ENCODE measurements around the gene AHSA1.

GRCh38 chr14:77505031-77505430 lies 47.1 kb downstream of the AHSA1 start:
- TF ChIP-seq RBBP5 (conservative IDR thresholded peaks at IDR 0.05) (no peak), USF2 (IDR thresholded peaks at IDR 0.05; ENCODE audit: borderline replicate concordance, low read depth, low read length) (no peak), CTCF (IDR thresholded peaks at IDR 0.05 in 2 of 3, conservative IDR thresholded peaks at IDR 0.05 in 1 of 3; ENCODE audit: control insufficient read depth in 2 of 3, extremely low read depth in 1 of 3, insufficient read depth in 1 of 3, low read depth in 3 of 3, low read length in 3 of 3) (no peak), SREBF1 (IDR thresholded peaks at IDR 0.05; ENCODE audit: low read length) (no peak), RFX5 (IDR thresholded peaks at IDR 0.05; ENCODE audit: low read depth, low read length) (no peak), POLR2A (IDR thresholded peaks at IDR 0.05; ENCODE audit: low read depth, low read length) (no peak), PBX3 (IDR thresholded peaks at IDR 0.05; ENCODE audit: insufficient replicate concordance, low read depth, low read length) (no peak)

All from GM12878 (cell line).